GM23338 (cell line): Measurements from ENCODE around the gene MAPT. TPM values are rescaled to one million over a fixed set of nuclear protein-coding genes. Genes with fewer than 3 reads are reported as not detected.

Source experiments
- ATAC-seq: fragments of 200-7000 bp; cut with Tn5 transposase; 3 replicates; pipeline ENCODE4 v1.9.1; 2020
- DNase-seq: peaks from one replicate; pipeline ENCODE4 v3.0.0-alpha.2; 2015; ENCODE audit warnings: low spot score
- H2AFZ ChIP-seq: fragments of 200-600 bp; sonication (generic); 2 replicates; pipeline ENCODE4 v1.8.0; 2016; ENCODE audit warnings: antibody characterized with exemption, mild to moderate bottlenecking, moderate library complexity
- H3F3A ChIP-seq: fragments of 200-600 bp; sonication (generic); replicated peaks from 2 replicates; pipeline ENCODE4 v1.8.0; 2017; ENCODE audit warnings: antibody characterized with exemption, mixed run types, low read depth
- H3K27ac ChIP-seq: fragments of 200-600 bp; sonication (generic); 2 replicates; pipeline ENCODE4 v1.6.1; 2016; ENCODE audit warnings: low read depth
- H3K27me3 ChIP-seq: fragments of 200-600 bp; sonication (generic); 2 replicates; pipeline ENCODE4 v1.8.0; 2016; ENCODE audit warnings: mild to moderate bottlenecking, mixed run types, moderate library complexity; ENCODE audit not compliant: insufficient read depth
- H3K36me3 ChIP-seq: fragments of 200-600 bp; sonication (generic); 2 replicates; pipeline ENCODE4 v1.8.0; 2016; ENCODE audit warnings: mild to moderate bottlenecking; ENCODE audit not compliant: insufficient read depth
- H3K4me1 ChIP-seq: fragments of 200-600 bp; sonication (generic); 2 replicates; pipeline ENCODE4 v1.8.0; 2016; ENCODE audit warnings: mild to moderate bottlenecking, moderate library complexity; ENCODE audit not compliant: insufficient read depth
- H3K4me2 ChIP-seq: fragments of 200-600 bp; sonication (generic); 2 replicates; pipeline ENCODE4 v1.7.1; 2017; ENCODE audit warnings: mixed run types
- H3K4me3 ChIP-seq: fragments of 200-600 bp; sonication (generic); 2 replicates; pipeline ENCODE4 v1.6.1; 2016; ENCODE audit warnings: mixed run types
- H3K79me2 ChIP-seq: fragments of 200-600 bp; sonication (generic); replicated peaks from 2 replicates; pipeline ENCODE4 v1.8.0; 2017; ENCODE audit warnings: mild to moderate bottlenecking; ENCODE audit not compliant: insufficient read depth
- H3K9me2 ChIP-seq: fragments of 200-600 bp; sonication (generic); 2 replicates; pipeline ENCODE4 v1.8.0; 2017; ENCODE audit not compliant: insufficient read depth
- H4K20me1 ChIP-seq: fragments of 200-600 bp; sonication (generic); replicated peaks from 2 replicates; pipeline ENCODE4 v1.8.0; 2017; ENCODE audit warnings: mild to moderate bottlenecking; ENCODE audit not compliant: insufficient read depth
- H3K27ac Mint-ChIP-seq: 2 replicates; pipeline ENCODE4 v1.8.0; 2020; ENCODE audit warnings: inconsistent platforms, mild to moderate bottlenecking, moderate library complexity, mixed read lengths
- H3K27me3 Mint-ChIP-seq: 3 replicates; pipeline ENCODE4 v1.8.0; 2022; ENCODE audit warnings: low read depth, mild to moderate bottlenecking, moderate library complexity, mixed read lengths, inconsistent platforms; ENCODE audit not compliant: insufficient read depth, poor library complexity
- H3K36me3 Mint-ChIP-seq: 3 replicates; pipeline ENCODE4 v1.8.0; 2021; ENCODE audit warnings: low read depth, mild to moderate bottlenecking, inconsistent platforms, moderate library complexity, mixed read lengths
- H3K4me1 Mint-ChIP-seq: 3 replicates; pipeline ENCODE4 v1.8.0; 2020; ENCODE audit warnings: mild to moderate bottlenecking, inconsistent platforms, mixed read lengths
- H3K4me3 Mint-ChIP-seq: 3 replicates; pipeline ENCODE4 v1.8.0; 2021; ENCODE audit warnings: moderate library complexity, mild to moderate bottlenecking, inconsistent platforms, mixed read lengths
- H3K9me3 Mint-ChIP-seq: 3 replicates; pipeline ENCODE4 v1.8.0; 2020; ENCODE audit warnings: moderate library complexity, mild to moderate bottlenecking, inconsistent platforms, mixed read lengths
- CREB1 ChIP-seq: fragments of 250-450 bp; sonication (Bioruptor Pico); IDR thresholded peaks from 2 replicates; pipeline ENCODE4 v1.5.0; 2020; ENCODE audit warnings: low read depth, mild to moderate bottlenecking, moderate library complexity
- CTCF ChIP-seq, 2 experiments: fragments of 200-600 bp in 1 of 2; sonication (generic) in 1 of 2; conservative IDR thresholded peaks; 2 replicates each; pipeline versions ENCODE4 v1.5.1 to v1.6.1; 2016 to 2017; ENCODE audit warnings: antibody characterized with exemption in 2 of 2, low read depth in 2 of 2, mild to moderate bottlenecking in 2 of 2, moderate library complexity in 1 of 2
- REST ChIP-seq: IDR thresholded peaks from one replicate; pipeline ENCODE4 v1.6.1; 2018; ENCODE audit warnings: antibody characterized with exemption; ENCODE audit not compliant: unreplicated experiment
- STAT1 ChIP-seq: IDR thresholded peaks from one replicate; pipeline ENCODE4 v1.6.1; 2016; ENCODE audit warnings: antibody characterized with exemption; ENCODE audit not compliant: unreplicated experiment
- ZNF462 ChIP-seq: fragments of 250-450 bp; sonication (Bioruptor Pico); IDR thresholded peaks from 2 replicates; pipeline ENCODE4 v1.5.0; 2020; ENCODE audit warnings: mild to moderate bottlenecking, moderate library complexity
- polyA plus RNA-seq: library from polyadenylated mRNA; unstranded; fragments of >200 nt; fragmentation: Nextera tagmentation; extraction: Ambion mirVana; gene quantifications from 2 replicates; pipeline ENCODE4 v1.2.1, GENCODE V29; 2016
- total RNA-seq: library from RNA; depleted of rRNA; stranded (reverse); fragments of >200 nt; shearing (Covaris generic); gene quantifications from 2 replicates; pipeline ENCODE4 v1.2.3, GENCODE V29; 2014

MAPT gene
- total and polyA plus RNA-seq, 2 experiments from 2014 or later, result 1.1 to 2.1 TPM

GRCh38 chr17:45906927-45907622 is 12.7 kb downstream of the MAPT start:
- no peaks in the 10 kb centered on the region for H3K36me3 ChIP-seq
- H3K79me2 ChIP-seq, result no peaks in the 10 kb centered on the region
- H3K27me3 Mint-ChIP-seq, result peaks cover 8% of the 10 kb centered on the region
- DNase-seq (no peak), ATAC-seq (no peak)
- no peaks in the 10 kb centered on the region for H4K20me1 ChIP-seq
- H3K9me3 Mint-ChIP-seq, result peaks cover 2% of the 10 kb centered on the region; the same call in 2 of the 3 replicates
- H3F3A ChIP-seq, result no peaks in the 10 kb centered on the region
- peaks cover 27% of the 10 kb centered on the region for H3K4me1 Mint-ChIP-seq
- TF ChIP-seq CREB1 (CRISPR knock-in tag), result no peak
- TF ChIP-seq ZNF462 (CRISPR knock-in tag), result no peak
- no peak for TF ChIP-seq STAT1
- TF ChIP-seq CTCF (conservative IDR thresholded peaks at IDR 0.05; ENCODE audit: low read depth in 2 of 2), result no peak
- no peak for TF ChIP-seq REST
- H3K4me3 ChIP-seq, result no peak overlapping the region
- H3K36me3 Mint-ChIP-seq, result peaks cover 1% of the 10 kb centered on the region; the same call in 2 of the 3 replicates
- no peaks in the 10 kb centered on the region for H3K27me3 ChIP-seq
- no peak overlapping the region for H3K27ac Mint-ChIP-seq
- no peak overlapping the region for H3K27ac ChIP-seq
- H3K9me2 ChIP-seq, result no peaks in the 10 kb centered on the region
- H3K4me2 ChIP-seq, result no peak overlapping the region
- no peak overlapping the region for H3K4me3 Mint-ChIP-seq
- no peak overlapping the region for H2AFZ ChIP-seq
- H3K4me1 ChIP-seq, result peaks cover 30% of the 10 kb centered on the region
